Measurements from ENCODE around the gene TP53RK. TPM values are rescaled to one million over a fixed set of nuclear protein-coding genes. Genes with fewer than 3 reads are reported as not detected.

TP53RK gene
- total and polyA plus RNA-seq, 2 of the 13 experiments (the other 11 are each of a cell fraction or from before 2014, with no cell fraction given) = 12.9 to 25.5 TPM

DNA sequence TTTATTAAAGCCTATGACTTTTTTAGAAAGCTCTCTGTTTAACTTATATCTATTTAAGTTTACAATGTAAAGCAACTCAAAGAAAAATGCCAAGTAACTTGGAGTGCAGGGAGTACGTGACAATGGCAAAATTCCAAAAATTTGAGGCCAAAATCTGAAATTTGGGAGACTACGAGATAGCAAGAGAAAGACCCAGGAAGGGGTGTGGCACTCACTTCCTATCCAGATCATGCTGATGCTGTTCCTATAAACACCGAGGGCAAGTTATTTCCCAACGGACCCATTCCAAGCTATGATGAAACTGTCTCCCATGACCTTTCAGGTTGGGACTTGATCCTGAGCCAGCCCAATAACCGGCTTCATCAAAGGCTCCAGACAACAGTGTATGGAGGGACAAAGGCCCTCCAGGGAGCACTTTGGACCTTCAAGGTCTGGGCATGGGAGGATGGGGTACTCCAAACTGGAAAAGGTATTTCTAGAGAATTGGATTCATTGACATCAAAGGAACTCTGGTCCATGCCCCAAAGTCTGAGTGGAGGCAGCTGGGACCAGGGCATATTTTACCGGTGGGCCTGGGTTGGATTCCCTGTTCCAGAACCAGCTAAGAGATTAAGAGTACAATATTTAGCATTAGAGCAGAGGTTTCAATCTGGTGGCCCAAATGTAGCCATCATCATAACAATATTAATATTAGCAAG lies 22.3 kb downstream of the TP53RK start (continued):
- TF ChIP-seq, protein P1, sequence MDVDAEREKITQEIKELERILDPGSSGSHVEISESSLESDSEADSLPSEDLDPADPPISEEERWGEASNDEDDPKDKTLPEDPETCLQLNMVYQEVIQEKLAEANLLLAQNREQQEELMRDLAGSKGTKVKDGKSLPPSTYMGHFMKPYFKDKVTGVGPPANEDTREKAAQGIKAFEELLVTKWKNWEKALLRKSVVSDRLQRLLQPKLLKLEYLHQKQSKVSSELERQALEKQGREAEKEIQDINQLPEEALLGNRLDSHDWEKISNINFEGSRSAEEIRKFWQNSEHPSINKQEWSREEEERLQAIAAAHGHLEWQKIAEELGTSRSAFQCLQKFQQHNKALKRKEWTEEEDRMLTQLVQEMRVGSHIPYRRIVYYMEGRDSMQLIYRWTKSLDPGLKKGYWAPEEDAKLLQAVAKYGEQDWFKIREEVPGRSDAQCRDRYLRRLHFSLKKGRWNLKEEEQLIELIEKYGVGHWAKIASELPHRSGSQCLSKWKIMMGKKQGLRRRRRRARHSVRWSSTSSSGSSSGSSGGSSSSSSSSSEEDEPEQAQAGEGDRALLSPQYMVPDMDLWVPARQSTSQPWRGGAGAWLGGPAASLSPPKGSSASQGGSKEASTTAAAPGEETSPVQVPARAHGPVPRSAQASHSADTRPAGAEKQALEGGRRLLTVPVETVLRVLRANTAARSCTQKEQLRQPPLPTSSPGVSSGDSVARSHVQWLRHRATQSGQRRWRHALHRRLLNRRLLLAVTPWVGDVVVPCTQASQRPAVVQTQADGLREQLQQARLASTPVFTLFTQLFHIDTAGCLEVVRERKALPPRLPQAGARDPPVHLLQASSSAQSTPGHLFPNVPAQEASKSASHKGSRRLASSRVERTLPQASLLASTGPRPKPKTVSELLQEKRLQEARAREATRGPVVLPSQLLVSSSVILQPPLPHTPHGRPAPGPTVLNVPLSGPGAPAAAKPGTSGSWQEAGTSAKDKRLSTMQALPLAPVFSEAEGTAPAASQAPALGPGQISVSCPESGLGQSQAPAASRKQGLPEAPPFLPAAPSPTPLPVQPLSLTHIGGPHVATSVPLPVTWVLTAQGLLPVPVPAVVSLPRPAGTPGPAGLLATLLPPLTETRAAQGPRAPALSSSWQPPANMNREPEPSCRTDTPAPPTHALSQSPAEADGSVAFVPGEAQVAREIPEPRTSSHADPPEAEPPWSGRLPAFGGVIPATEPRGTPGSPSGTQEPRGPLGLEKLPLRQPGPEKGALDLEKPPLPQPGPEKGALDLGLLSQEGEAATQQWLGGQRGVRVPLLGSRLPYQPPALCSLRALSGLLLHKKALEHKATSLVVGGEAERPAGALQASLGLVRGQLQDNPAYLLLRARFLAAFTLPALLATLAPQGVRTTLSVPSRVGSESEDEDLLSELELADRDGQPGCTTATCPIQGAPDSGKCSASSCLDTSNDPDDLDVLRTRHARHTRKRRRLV (CRISPR knock-in tag; IDR thresholded peaks at IDR 0.05) = peak; percentile 81; the same call in 1 of the 2 replicates
- peak; percentile 98 for TF ChIP-seq NKX3-1 (CRISPR knock-in tag; IDR thresholded peaks at IDR 0.05)
- TF ChIP-seq, protein P2, sequence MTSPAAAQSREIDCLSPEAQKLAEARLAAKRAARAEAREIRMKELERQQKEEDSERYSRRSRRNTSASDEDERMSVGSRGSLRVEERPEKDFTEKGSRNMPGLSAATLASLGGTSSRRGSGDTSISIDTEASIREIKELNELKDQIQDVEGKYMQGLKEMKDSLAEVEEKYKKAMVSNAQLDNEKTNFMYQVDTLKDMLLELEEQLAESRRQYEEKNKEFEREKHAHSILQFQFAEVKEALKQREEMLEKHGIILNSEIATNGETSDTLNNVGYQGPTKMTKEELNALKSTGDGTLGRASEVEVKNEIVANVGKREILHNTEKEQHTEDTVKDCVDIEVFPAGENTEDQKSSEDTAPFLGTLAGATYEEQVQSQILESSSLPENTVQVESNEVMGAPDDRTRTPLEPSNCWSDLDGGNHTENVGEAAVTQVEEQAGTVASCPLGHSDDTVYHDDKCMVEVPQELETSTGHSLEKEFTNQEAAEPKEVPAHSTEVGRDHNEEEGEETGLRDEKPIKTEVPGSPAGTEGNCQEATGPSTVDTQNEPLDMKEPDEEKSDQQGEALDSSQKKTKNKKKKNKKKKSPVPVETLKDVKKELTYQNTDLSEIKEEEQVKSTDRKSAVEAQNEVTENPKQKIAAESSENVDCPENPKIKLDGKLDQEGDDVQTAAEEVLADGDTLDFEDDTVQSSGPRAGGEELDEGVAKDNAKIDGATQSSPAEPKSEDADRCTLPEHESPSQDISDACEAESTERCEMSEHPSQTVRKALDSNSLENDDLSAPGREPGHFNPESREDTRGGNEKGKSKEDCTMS (CRISPR knock-in tag; conservative IDR thresholded peaks at IDR 0.05) = no peak
- no peak for TF ChIP-seq NRL (CRISPR knock-in tag; IDR thresholded peaks at IDR 0.05; ENCODE audit: borderline replicate concordance)
- TF ChIP-seq ZNF781 (CRISPR knock-in tag; IDR thresholded peaks at IDR 0.05; ENCODE audit: borderline replicate concordance, not compliant biosample characterization) = peak; percentile 92
- peak; percentile 80 for TF ChIP-seq ZNF441 (CRISPR knock-in tag; IDR thresholded peaks at IDR 0.05; ENCODE audit: borderline replicate concordance)
- TF ChIP-seq, protein P3, sequence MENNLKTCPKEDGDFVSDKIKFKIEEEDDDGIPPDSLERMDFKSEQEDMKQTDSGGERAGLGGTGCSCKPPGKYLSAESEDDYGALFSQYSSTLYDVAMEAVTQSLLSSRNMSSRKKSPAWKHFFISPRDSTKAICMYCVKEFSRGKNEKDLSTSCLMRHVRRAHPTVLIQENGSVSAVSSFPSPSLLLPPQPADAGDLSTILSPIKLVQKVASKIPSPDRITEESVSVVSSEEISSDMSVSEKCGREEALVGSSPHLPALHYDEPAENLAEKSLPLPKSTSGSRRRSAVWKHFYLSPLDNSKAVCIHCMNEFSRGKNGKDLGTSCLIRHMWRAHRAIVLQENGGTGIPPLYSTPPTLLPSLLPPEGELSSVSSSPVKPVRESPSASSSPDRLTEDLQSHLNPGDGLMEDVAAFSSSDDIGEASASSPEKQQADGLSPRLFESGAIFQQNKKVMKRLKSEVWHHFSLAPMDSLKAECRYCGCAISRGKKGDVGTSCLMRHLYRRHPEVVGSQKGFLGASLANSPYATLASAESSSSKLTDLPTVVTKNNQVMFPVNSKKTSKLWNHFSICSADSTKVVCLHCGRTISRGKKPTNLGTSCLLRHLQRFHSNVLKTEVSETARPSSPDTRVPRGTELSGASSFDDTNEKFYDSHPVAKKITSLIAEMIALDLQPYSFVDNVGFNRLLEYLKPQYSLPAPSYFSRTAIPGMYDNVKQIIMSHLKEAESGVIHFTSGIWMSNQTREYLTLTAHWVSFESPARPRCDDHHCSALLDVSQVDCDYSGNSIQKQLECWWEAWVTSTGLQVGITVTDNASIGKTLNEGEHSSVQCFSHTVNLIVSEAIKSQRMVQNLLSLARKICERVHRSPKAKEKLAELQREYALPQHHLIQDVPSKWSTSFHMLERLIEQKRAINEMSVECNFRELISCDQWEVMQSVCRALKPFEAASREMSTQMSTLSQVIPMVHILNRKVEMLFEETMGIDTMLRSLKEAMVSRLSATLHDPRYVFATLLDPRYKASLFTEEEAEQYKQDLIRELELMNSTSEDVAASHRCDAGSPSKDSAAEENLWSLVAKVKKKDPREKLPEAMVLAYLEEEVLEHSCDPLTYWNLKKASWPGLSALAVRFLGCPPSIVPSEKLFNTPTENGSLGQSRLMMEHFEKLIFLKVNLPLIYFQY (CRISPR knock-in tag; IDR thresholded peaks at IDR 0.05; ENCODE audit: borderline replicate concordance) = peak; percentile 100
- TF ChIP-seq ZKSCAN5 (CRISPR knock-in tag; IDR thresholded peaks at IDR 0.05) = peak; percentile 79; the same call in 1 of the 2 replicates
- no peak for TF ChIP-seq ZNF790 (CRISPR knock-in tag; IDR thresholded peaks at IDR 0.05; ENCODE audit: borderline replicate concordance)
- TF ChIP-seq NR2F6 (IDR thresholded peaks at IDR 0.05) = peak; percentile 100
- TF ChIP-seq NR2F6 (CRISPR knock-in tag; IDR thresholded peaks at IDR 0.05) = peak; percentile 100
- TF ChIP-seq POLR2AphosphoS2 (IDR thresholded peaks at IDR 0.05; ENCODE audit: low read depth, low read length) = no peak
- TF ChIP-seq ZNF562 (CRISPR knock-in tag; IDR thresholded peaks at IDR 0.05; ENCODE audit: borderline replicate concordance) = no peak
- peak; percentile 54 for TF ChIP-seq RBFOX2 (IDR thresholded peaks at IDR 0.05; ENCODE audit: low read depth, low read length)
- peak; percentile 98 for TF ChIP-seq ZMYM3 (CRISPR knock-in tag; IDR thresholded peaks at IDR 0.05)
- peak; percentile 100 for TF ChIP-seq TARDBP (CRISPR knock-in tag; IDR thresholded peaks at IDR 0.05)
- no peak for TF ChIP-seq SRSF1 (optimal IDR thresholded peaks at IDR 0.05; ENCODE audit: low read depth, low read length)
- TF ChIP-seq REL (CRISPR knock-in tag; conservative IDR thresholded peaks at IDR 0.05) = peak; percentile 84
- peak; percentile 92 for TF ChIP-seq ZNF335 (CRISPR knock-in tag; IDR thresholded peaks at IDR 0.05)

Measured in HepG2 (cell line).